Loucy (cell line): ENCODE data around the gene TMTC4.

Experiments used
- H2AFZ ChIP-seq: fragments of 200-600 bp; sonication (generic); 2 replicates; pipeline ENCODE4 v1.6.0; 2016; ENCODE audit warnings: antibody characterized with exemption, mild to moderate bottlenecking, low read length, moderate library complexity
- H3F3A ChIP-seq: fragments of 200-600 bp; 2 replicates; pipeline ENCODE4 v1.6.0; 2016; ENCODE audit warnings: antibody characterized with exemption, low read depth, mild to moderate bottlenecking
- H3K27me3 ChIP-seq: fragments of 200-600 bp; sonication (generic); 2 replicates; pipeline ENCODE4 v1.6.1; 2014; ENCODE audit warnings: low read length, mild to moderate bottlenecking; ENCODE audit not compliant: insufficient read depth, poor library complexity, severe bottlenecking
- H3K36me3 ChIP-seq: fragments of 200-600 bp; sonication (generic); 2 replicates; pipeline ENCODE4 v1.6.1; 2016; ENCODE audit warnings: low read length; ENCODE audit not compliant: insufficient read depth
- H3K4me1 ChIP-seq: fragments of 200-600 bp; sonication (generic); 2 replicates; pipeline ENCODE4 v1.5.1; 2014; ENCODE audit warnings: low read length, mild to moderate bottlenecking; ENCODE audit not compliant: insufficient read depth, poor library complexity, severe bottlenecking
- H3K4me2 ChIP-seq: fragments of 200-600 bp; sonication (generic); 2 replicates; pipeline ENCODE4 v1.6.0; 2014; ENCODE audit warnings: antibody characterized with exemption, low read length, low read depth, mild to moderate bottlenecking; ENCODE audit not compliant: poor library complexity, severe bottlenecking
- H3K4me3 ChIP-seq: fragments of 200-600 bp; sonication (generic); 2 replicates; pipeline ENCODE4 v1.5.1; 2014; ENCODE audit warnings: low read length, mild to moderate bottlenecking, mixed read lengths; ENCODE audit not compliant: poor library complexity, severe bottlenecking
- H3K79me2 ChIP-seq: fragments of 200-600 bp; sonication (generic); 2 replicates; pipeline ENCODE4 v1.6.1; 2014; ENCODE audit warnings: low read length; ENCODE audit not compliant: insufficient read depth
- H3K9ac ChIP-seq: fragments of 200-600 bp; sonication (generic); 2 replicates; pipeline ENCODE4 v1.6.0; 2014; ENCODE audit warnings: mild to moderate bottlenecking, low read depth, low read length, moderate library complexity; ENCODE audit not compliant: poor library complexity, severe bottlenecking
- H3K9me2 ChIP-seq: fragments of 200-600 bp; sonication (generic); replicated peaks from 2 replicates; pipeline ENCODE4 v1.6.1; 2016; ENCODE audit warnings: low read depth, low read length, mixed read lengths
- H3K9me3 ChIP-seq: fragments of 200-600 bp; sonication (generic); 2 replicates; pipeline ENCODE4 v1.6.1; 2014; ENCODE audit warnings: mild to moderate bottlenecking, antibody characterized with exemption, low read length, low read depth; ENCODE audit not compliant: insufficient read depth
- H4K20me1 ChIP-seq: fragments of 200-600 bp; sonication (generic); 2 replicates; pipeline ENCODE4 v1.6.0; 2014; ENCODE audit warnings: antibody characterized with exemption, low read length, mild to moderate bottlenecking; ENCODE audit not compliant: insufficient read depth, poor library complexity, severe bottlenecking
- CTCF ChIP-seq: fragments of 200-600 bp; sonication (generic); conservative IDR thresholded peaks from 2 replicates; pipeline ENCODE4 v1.5.1; 2014; ENCODE audit warnings: mild to moderate bottlenecking, antibody characterized with exemption, low read length
- EZH2phosphoT487 ChIP-seq: fragments of 200-600 bp; IDR thresholded peaks from 2 replicates; pipeline ENCODE4 v1.6.1; 2018; ENCODE audit warnings: antibody characterized with exemption, mild to moderate bottlenecking, moderate library complexity, borderline replicate concordance

Gene TMTC4

GRCh38 chr13:100627120-100627519, 47.5 kb downstream of the TMTC4 start:
- H3K9me3 ChIP-seq = no peaks in the 10 kb centered on the region
- H3K4me1 ChIP-seq = peaks cover 18% of the 10 kb centered on the region
- H3K4me3 ChIP-seq = no peak overlapping the region
- peaks cover 45% of the 10 kb centered on the region; the same call in 1 of the 2 replicates for H3K36me3 ChIP-seq
- H4K20me1 ChIP-seq = no peaks in the 10 kb centered on the region
- H3K79me2 ChIP-seq = no peaks in the 10 kb centered on the region
- H3K9ac ChIP-seq = no peak overlapping the region
- H3K27me3 ChIP-seq = no peaks in the 10 kb centered on the region
- H3F3A ChIP-seq = no peaks in the 10 kb centered on the region
- no peaks in the 10 kb centered on the region for H3K9me2 ChIP-seq
- no peak overlapping the region for H3K4me2 ChIP-seq
- TF ChIP-seq EZH2phosphoT487 = no peak
- no peak for TF ChIP-seq CTCF
- no peak overlapping the region for H2AFZ ChIP-seq

- Histone ChIP-seq H3K9me2 (no peaks in the 10 kb centered on the region), H3K9me3 (no peaks in the 10 kb centered on the region), H3F3A (no peaks in the 10 kb centered on the region), H3K4me2 (no peak overlapping the region), H4K20me1 (no peaks in the 10 kb centered on the region), H3K36me3 (peaks cover 49% of the 10 kb centered on the region; the same call in 1 of the 2 replicates), H3K9ac (no peak overlapping the region), H2AFZ (no peak overlapping the region), H3K4me1 (peaks cover 13% of the 10 kb centered on the region), H3K27me3 (no peaks in the 10 kb centered on the region), H3K4me3 (no peak overlapping the region), H3K79me2 (no peaks in the 10 kb centered on the region)
- TF ChIP-seq CTCF (no peak), EZH2phosphoT487 (no peak)
These were observed 49.1 kb downstream of the TMTC4 start for GRCh38 chr13:100625447-100625846.

GRCh38 chr13:100620792-100621191, 53.8 kb downstream of the TMTC4 start:
- Histone ChIP-seq H3K9ac (no peak overlapping the region), H3K9me3 (no peaks in the 10 kb centered on the region), H3K79me2 (no peaks in the 10 kb centered on the region), H3F3A (no peaks in the 10 kb centered on the region), H3K36me3 (peaks cover 28% of the 10 kb centered on the region; the same call in 1 of the 2 replicates), H3K4me2 (no peak overlapping the region), H3K27me3 (no peaks in the 10 kb centered on the region), H2AFZ (no peak overlapping the region), H3K4me3 (no peak overlapping the region), H3K4me1 (no peaks in the 10 kb centered on the region), H4K20me1 (no peaks in the 10 kb centered on the region), H3K9me2 (no peaks in the 10 kb centered on the region)
- no peak for TF ChIP-seq EZH2phosphoT487
- TF ChIP-seq CTCF = no peak
